Measurements from ENCODE around the gene GKN2.

- TF ChIP-seq RAD21 (conservative IDR thresholded peaks at IDR 0.05 in 1 of 2, IDR thresholded peaks at IDR 0.05 in 1 of 2) (peak; percentile 76 to 80), CTCF (IDR thresholded peaks at IDR 0.05) (peak; percentile 79), PBX3 (IDR thresholded peaks at IDR 0.05) (no peak), ZC3H11A (IDR thresholded peaks at IDR 0.05) (no peak), ESRRA (IDR thresholded peaks at IDR 0.05; ENCODE audit: borderline replicate concordance, low read length) (no peak), ZNF302 (CRISPR knock-in tag; IDR thresholded peaks at IDR 0.05) (no peak), EP300 (IDR thresholded peaks at IDR 0.05) (no peak), HDAC2 (IDR thresholded peaks at IDR 0.05) (no peak), TP53 (CRISPR knock-in tag; IDR thresholded peaks at IDR 0.05) (no peak), MYC (IDR thresholded peaks at IDR 0.05; ENCODE audit: borderline replicate concordance, low read length) (no peak)
Observed at GRCh38 chr2:68909793-68910674, 42.7 kb downstream of the GKN2 start.
